Mesenchymal stem cell (in vitro differentiated cells and primary cell): ENCODE measurements around the gene KCNH2.

ENCODE experiments used
- DNase-seq: peaks from one replicate; pipeline ENCODE4 v3.0.0-alpha.2; 2013
- H2AFZ ChIP-seq: one replicate; pipeline ENCODE4 v1.6.1; 2013; ENCODE audit warnings: low read depth, mild to moderate bottlenecking, control low read depth, inconsistent platforms, low read length, moderate library complexity
- H2AK5ac ChIP-seq: 2 replicates; pipeline ENCODE4 v1.6.1; 2013; ENCODE audit warnings: low read length, moderate library complexity, mild to moderate bottlenecking, inconsistent platforms; ENCODE audit not compliant: severe bottlenecking
- H2BK120ac ChIP-seq: one replicate; pipeline ENCODE4 v1.6.1; 2013; ENCODE audit warnings: low read depth, mild to moderate bottlenecking, inconsistent platforms, low read length, moderate library complexity
- H2BK12ac ChIP-seq, 2 experiments: one replicate each; pipeline ENCODE4 v1.6.1; 2013; ENCODE audit warnings: inconsistent platforms in 2 of 2, low read length in 2 of 2, mild to moderate bottlenecking in 2 of 2, moderate library complexity in 2 of 2, control low read depth in 1 of 2
- H2BK15ac ChIP-seq: one replicate; pipeline ENCODE4 v1.6.1; 2013; ENCODE audit warnings: mild to moderate bottlenecking, low read depth, inconsistent platforms; ENCODE audit not compliant: poor library complexity, severe bottlenecking
- H2BK5ac ChIP-seq: 2 replicates; pipeline ENCODE4 v1.6.1; 2013; ENCODE audit warnings: low read depth, mild to moderate bottlenecking, low read length, control low read depth, inconsistent platforms; ENCODE audit not compliant: poor library complexity, severe bottlenecking
- H3K14ac ChIP-seq, 2 experiments: one replicate each; pipeline ENCODE4 v1.6.1; 2013; ENCODE audit warnings: inconsistent platforms in 2 of 2, low read length in 2 of 2, control low read depth in 1 of 2, mild to moderate bottlenecking in 1 of 2, moderate library complexity in 1 of 2
- H3K18ac ChIP-seq, 2 experiments: one replicate each; pipeline ENCODE4 v1.6.1; 2013; ENCODE audit warnings: inconsistent platforms in 2 of 2, low read length in 2 of 2, control low read depth in 1 of 2, low read depth in 1 of 2, mild to moderate bottlenecking in 1 of 2
- H3K23ac ChIP-seq, 2 experiments: one replicate each; pipeline ENCODE4 v1.6.1; 2013; ENCODE audit warnings: inconsistent platforms in 2 of 2, low read length in 2 of 2, mild to moderate bottlenecking in 2 of 2, moderate library complexity in 2 of 2, control low read depth in 1 of 2
- H3K27ac ChIP-seq: 2 replicates; pipeline ENCODE4 v1.5.1; 2013; ENCODE audit warnings: mild to moderate bottlenecking, moderate library complexity, low read length, control low read depth, inconsistent platforms; ENCODE audit not compliant: poor library complexity, severe bottlenecking
- H3K27me3 ChIP-seq, 2 experiments: 2 replicates each; pipeline versions ENCODE4 v1.6.1 to v1.7.0; 2013; ENCODE audit warnings: low read length in 2 of 2, mild to moderate bottlenecking in 2 of 2, moderate library complexity in 2 of 2, control low read depth in 1 of 2, inconsistent platforms in 1 of 2; ENCODE audit not compliant: control insufficient read depth in 1 of 2, insufficient read depth in 1 of 2
- H3K36me3 ChIP-seq, 2 experiments: 2 replicates each; pipeline versions ENCODE4 v1.6.1 to v1.7.0; 2013; ENCODE audit warnings: low read length in 2 of 2, control low read depth in 1 of 2, inconsistent platforms in 1 of 2, low read depth in 1 of 2, mild to moderate bottlenecking in 1 of 2; ENCODE audit not compliant: insufficient read depth in 2 of 2, control insufficient read depth in 1 of 2
- H3K4ac ChIP-seq, 2 experiments: one replicate each; pipeline ENCODE4 v1.6.1; 2013; ENCODE audit warnings: inconsistent platforms in 2 of 2, low read length in 2 of 2, mild to moderate bottlenecking in 2 of 2, moderate library complexity in 2 of 2, control low read depth in 1 of 2, low read depth in 1 of 2
- H3K4me1 ChIP-seq: 2 replicates; pipeline ENCODE4 v1.6.1; 2013; ENCODE audit warnings: low read depth, low read length, control low read depth; ENCODE audit not compliant: control insufficient read depth, insufficient read depth
- H3K4me2 ChIP-seq: 2 replicates; pipeline ENCODE4 v1.6.1; 2013; ENCODE audit warnings: low read length, mild to moderate bottlenecking, inconsistent platforms; ENCODE audit not compliant: poor library complexity, severe bottlenecking
- H3K4me3 ChIP-seq, 2 experiments: 2 replicates each; pipeline versions ENCODE4 v1.5.1 to v1.7.0; 2013; ENCODE audit warnings: low read length in 2 of 2, mild to moderate bottlenecking in 2 of 2, control low read depth in 1 of 2, low read depth in 1 of 2; ENCODE audit not compliant: insufficient read depth in 1 of 2
- H3K79me1 ChIP-seq: replicated peaks from 2 replicates; pipeline ENCODE4 v1.6.1; 2013; ENCODE audit warnings: mild to moderate bottlenecking, control low read depth, low read length, inconsistent platforms; ENCODE audit not compliant: poor library complexity, severe bottlenecking
- H3K9ac ChIP-seq: 2 replicates; pipeline ENCODE4 v1.7.0; 2013; ENCODE audit warnings: mild to moderate bottlenecking, low read length, moderate library complexity
- H3K9me3 ChIP-seq: 2 replicates; pipeline ENCODE4 v1.7.0; 2013; ENCODE audit warnings: mild to moderate bottlenecking, low read length; ENCODE audit not compliant: control insufficient read depth
- H4K8ac ChIP-seq: one replicate; pipeline ENCODE4 v1.6.1; 2013; ENCODE audit warnings: inconsistent platforms, mild to moderate bottlenecking, low read length, moderate library complexity
- H4K91ac ChIP-seq: one replicate; pipeline ENCODE4 v1.6.1; 2013; ENCODE audit warnings: mild to moderate bottlenecking, low read length, inconsistent platforms
- WGBS: methylation state at CpG from one replicate; pipeline ENCODE4 v1.1.7; 2013; ENCODE audit warnings: mixed read lengths; 5-methylcytosine and 5-hydroxymethylcytosine counted together

KCNH2 gene

GRCh38 chr7:150959739-150960734, 18.1 kb downstream of the KCNH2 start:
- H3K14ac ChIP-seq, result no peak overlapping the region
- H3K18ac ChIP-seq, result no peak overlapping the region
- no peak overlapping the region for H2BK15ac ChIP-seq
- H3K79me1 ChIP-seq, result no peaks in the 10 kb centered on the region
- no peak overlapping the region for H4K91ac ChIP-seq
- H3K27me3 ChIP-seq, result peaks cover 30 to 83% of the 10 kb centered on the region in 2 experiments
- no peak overlapping the region for H3K4me3 ChIP-seq
- H3K27ac ChIP-seq, result no peak overlapping the region
- H2AK5ac ChIP-seq, result no peak overlapping the region
- H2BK12ac ChIP-seq, result no peak overlapping the region
- H2BK120ac ChIP-seq, result no peak overlapping the region
- H2BK5ac ChIP-seq, result no peak overlapping the region
- no peak overlapping the region for H4K8ac ChIP-seq
- H3K4me1 ChIP-seq, result peaks cover 24% of the 10 kb centered on the region
- no peak overlapping the region for H3K9ac ChIP-seq
- no peak for DNase-seq
- WGBS, result 80% methylated on average over 24 of the region's 24 CpGs
- H2AFZ ChIP-seq, result no peak overlapping the region
- no peak overlapping the region for H3K4ac ChIP-seq
- H3K4me2 ChIP-seq, result no peak overlapping the region
- H3K23ac ChIP-seq, result no peak overlapping the region
- H3K9me3 ChIP-seq, result no peaks in the 10 kb centered on the region
- H3K36me3 ChIP-seq, result no peaks in the 10 kb centered on the region

GRCh38 chr7:150959081-150959480, 19.0 kb downstream of the KCNH2 start:
- no peak overlapping the region for H4K91ac ChIP-seq
- H2AFZ ChIP-seq, result no peak overlapping the region
- no peak overlapping the region for H3K4me3 ChIP-seq
- H3K36me3 ChIP-seq, result no peaks in the 10 kb centered on the region
- H3K4ac ChIP-seq, result no peak overlapping the region
- no peak overlapping the region for H4K8ac ChIP-seq
- H3K9me3 ChIP-seq, result no peaks in the 10 kb centered on the region
- no peak overlapping the region for H2AK5ac ChIP-seq
- H2BK120ac ChIP-seq, result no peak overlapping the region
- H3K9ac ChIP-seq, result no peak overlapping the region
- no peak overlapping the region for H3K23ac ChIP-seq
- no peak overlapping the region for H2BK15ac ChIP-seq
- no peak for DNase-seq
- WGBS, result 93% methylated on average over 3 of the region's 3 CpGs
- H3K14ac ChIP-seq, result peak overlapping the region in 1 of 2 experiments; percentile 41
- H2BK5ac ChIP-seq, result no peak overlapping the region
- H3K4me1 ChIP-seq, result peaks cover 20% of the 10 kb centered on the region
- H3K18ac ChIP-seq, result no peak overlapping the region
- no peaks in the 10 kb centered on the region for H3K79me1 ChIP-seq
- no peak overlapping the region for H3K27ac ChIP-seq
- peaks cover 29 to 83% of the 10 kb centered on the region in 2 experiments for H3K27me3 ChIP-seq
- no peak overlapping the region for H2BK12ac ChIP-seq
- H3K4me2 ChIP-seq, result no peak overlapping the region

DNA sequence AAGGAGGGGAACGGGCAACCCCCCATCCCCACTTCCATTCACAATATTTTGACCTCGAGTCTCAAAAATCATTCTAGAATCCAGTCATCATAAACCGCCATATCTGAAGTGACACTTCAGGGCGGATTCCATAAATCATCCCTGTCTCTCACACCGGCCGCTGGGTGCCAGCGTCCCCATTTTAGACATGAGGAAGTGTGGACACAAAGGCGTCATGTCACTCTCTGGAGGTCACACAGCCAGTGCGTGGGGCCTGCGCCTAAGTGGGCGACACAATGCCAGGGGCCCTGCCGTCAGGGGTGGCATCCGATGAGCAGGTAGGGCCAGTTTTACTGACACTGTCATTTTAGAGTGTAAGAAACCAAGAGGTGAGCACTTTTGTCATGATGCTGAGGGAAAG, 19.5 kb downstream of the KCNH2 start:
- Histone ChIP-seq H4K8ac (no peak overlapping the region), H3K18ac (no peak overlapping the region), H4K91ac (no peak overlapping the region), H3K79me1 (no peaks in the 10 kb centered on the region), H2BK5ac (no peak overlapping the region), H3K9me3 (no peaks in the 10 kb centered on the region), H3K27ac (no peak overlapping the region), H3K27me3 (peaks cover 28 to 83% of the 10 kb centered on the region in 2 experiments), H3K4me3 (no peak overlapping the region), H3K4ac (no peak overlapping the region), H2BK15ac (no peak overlapping the region), H3K14ac (no peak overlapping the region), H3K9ac (no peak overlapping the region), H3K36me3 (no peaks in the 10 kb centered on the region), H2BK120ac (no peak overlapping the region), H2AFZ (no peak overlapping the region), H3K4me2 (no peak overlapping the region), H3K23ac (no peak overlapping the region), H2BK12ac (no peak overlapping the region), H3K4me1 (peaks cover 20% of the 10 kb centered on the region), H2AK5ac (no peak overlapping the region)
- 92% methylated on average over 12 of the region's 13 CpGs for WGBS
- no peak for DNase-seq

GRCh38 chr7:150958062-150958552, 20.0 kb downstream of the KCNH2 start:
- no peak overlapping the region for H3K18ac ChIP-seq
- 82% methylated on average over 47 of the region's 74 CpGs for WGBS
- H3K4me2 ChIP-seq, result no peak overlapping the region
- no peak overlapping the region for H3K23ac ChIP-seq
- H3K14ac ChIP-seq, result no peak overlapping the region
- H3K79me1 ChIP-seq, result no peaks in the 10 kb centered on the region
- no peak overlapping the region for H2AFZ ChIP-seq
- no peak overlapping the region for H4K91ac ChIP-seq
- H3K4me3 ChIP-seq, result no peak overlapping the region
- no peaks in the 10 kb centered on the region for H3K36me3 ChIP-seq
- no peak for DNase-seq
- H4K8ac ChIP-seq, result no peak overlapping the region
- H3K4ac ChIP-seq, result no peak overlapping the region
- peaks cover 20% of the 10 kb centered on the region for H3K4me1 ChIP-seq
- H3K27ac ChIP-seq, result no peak overlapping the region
- no peaks in the 10 kb centered on the region for H3K9me3 ChIP-seq
- H2AK5ac ChIP-seq, result no peak overlapping the region
- H2BK12ac ChIP-seq, result no peak overlapping the region
- no peak overlapping the region for H3K9ac ChIP-seq
- H3K27me3 ChIP-seq, result peaks cover 30 to 87% of the 10 kb centered on the region in 2 experiments
- H2BK5ac ChIP-seq, result no peak overlapping the region
- no peak overlapping the region for H2BK120ac ChIP-seq
- H2BK15ac ChIP-seq, result no peak overlapping the region
